Loucy (cell line): ENCODE data around the gene YPEL3.

ENCODE experiments used
- EZH2phosphoT487 ChIP-seq: fragments of 200-600 bp; IDR thresholded peaks from 2 replicates; pipeline ENCODE4 v1.6.1; 2018; ENCODE audit warnings: antibody characterized with exemption, mild to moderate bottlenecking, moderate library complexity, borderline replicate concordance
- TF ChIP-seq, protein P1 (sequence below): fragments of 200-600 bp; sonication (generic); conservative IDR thresholded peaks from 2 replicates; pipeline ENCODE4 v1.5.1; 2014; ENCODE audit warnings: mild to moderate bottlenecking, antibody characterized with exemption, low read length

DNA sequence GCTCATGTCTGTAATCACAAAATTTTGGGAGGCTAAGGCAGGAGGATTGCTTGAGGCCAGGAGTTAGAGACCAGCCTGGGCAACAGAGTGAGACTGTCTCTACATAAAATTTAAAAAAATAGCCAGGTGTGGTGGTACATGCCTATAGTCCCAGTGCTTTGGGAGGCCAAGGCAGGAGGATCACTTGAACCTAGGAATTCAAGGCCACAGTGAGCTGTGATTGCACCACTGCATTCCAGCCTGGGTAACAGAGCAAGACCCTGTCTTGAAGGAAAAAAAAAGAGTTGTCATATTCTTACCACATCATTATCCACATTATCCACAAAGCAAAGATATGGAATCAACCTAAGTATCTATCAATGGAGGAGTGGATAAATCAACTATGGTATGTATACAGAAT, 48.0 kb upstream of the YPEL3 start:
- TF ChIP-seq, protein P1, sequence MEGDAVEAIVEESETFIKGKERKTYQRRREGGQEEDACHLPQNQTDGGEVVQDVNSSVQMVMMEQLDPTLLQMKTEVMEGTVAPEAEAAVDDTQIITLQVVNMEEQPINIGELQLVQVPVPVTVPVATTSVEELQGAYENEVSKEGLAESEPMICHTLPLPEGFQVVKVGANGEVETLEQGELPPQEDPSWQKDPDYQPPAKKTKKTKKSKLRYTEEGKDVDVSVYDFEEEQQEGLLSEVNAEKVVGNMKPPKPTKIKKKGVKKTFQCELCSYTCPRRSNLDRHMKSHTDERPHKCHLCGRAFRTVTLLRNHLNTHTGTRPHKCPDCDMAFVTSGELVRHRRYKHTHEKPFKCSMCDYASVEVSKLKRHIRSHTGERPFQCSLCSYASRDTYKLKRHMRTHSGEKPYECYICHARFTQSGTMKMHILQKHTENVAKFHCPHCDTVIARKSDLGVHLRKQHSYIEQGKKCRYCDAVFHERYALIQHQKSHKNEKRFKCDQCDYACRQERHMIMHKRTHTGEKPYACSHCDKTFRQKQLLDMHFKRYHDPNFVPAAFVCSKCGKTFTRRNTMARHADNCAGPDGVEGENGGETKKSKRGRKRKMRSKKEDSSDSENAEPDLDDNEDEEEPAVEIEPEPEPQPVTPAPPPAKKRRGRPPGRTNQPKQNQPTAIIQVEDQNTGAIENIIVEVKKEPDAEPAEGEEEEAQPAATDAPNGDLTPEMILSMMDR = no peak
- no peak for TF ChIP-seq EZH2phosphoT487
